DOHH2 (cell line): ENCODE data around the gene HIC1.

Experiments
- CTCF ChIP-seq: fragments of 200-600 bp; sonication (generic); IDR thresholded peaks from one replicate; pipeline ENCODE4 v1.5.1; 2014; ENCODE audit warnings: antibody characterized with exemption, mild to moderate bottlenecking, low read depth, low read length; ENCODE audit not compliant: poor library complexity, severe bottlenecking
- EZH2phosphoT487 ChIP-seq: fragments of 200-600 bp; sonication (generic); IDR thresholded peaks from 2 replicates; pipeline ENCODE4 v1.6.1; 2017; ENCODE audit warnings: borderline replicate concordance, mild to moderate bottlenecking, antibody characterized with exemption, low read length, moderate library complexity, mixed read lengths

- TF ChIP-seq CTCF, result no peak
- TF ChIP-seq EZH2phosphoT487, result no peak
Measured at GRCh38 chr17:2061441-2061958, 6.6 kb downstream of the HIC1 start.
